HEK293 (cell line): ENCODE results near the gene CAP2.

Experiments
- CTCF ChIA-PET: fragments of 350-600 bp; formaldehyde crosslinking; extraction: SDS; loops from one replicate; lab custom pipeline; 2021; ENCODE audit warnings: antibody characterized with exemption; lab: Yijun Ruan, JAX
- POLR2A ChIA-PET: fragments of 300-600 bp; formaldehyde crosslinking; extraction: SDS; loops from one replicate; lab custom pipeline; 2020; ENCODE audit warnings: antibody characterized with exemption, inconsistent platforms; lab: Yijun Ruan, JAX
- H3K27ac ChIP-seq: fragments of 200-500 bp; sonication (Bioruptor generic); 2 replicates; pipeline ENCODE4 v1.5.1; 2014; ENCODE audit warnings: low read depth, low read length, control low read depth, inconsistent platforms; ENCODE audit errors: extremely low read depth
- H3K36me3 ChIP-seq, 2 experiments: fragments of 200-500 bp in 1 of 2; sonication (Bioruptor generic) in 1 of 2; 1 replicate in 1 of 2; 2 replicates in 1 of 2; pipeline ENCODE4 v1.5.1; 2014 to 2017; ENCODE audit warnings: inconsistent platforms in 2 of 2, low read length in 2 of 2; ENCODE audit not compliant: control insufficient read depth in 2 of 2, insufficient read depth in 1 of 2
- H3K4me1 ChIP-seq: fragments of 200-500 bp; sonication (Bioruptor generic); 2 replicates; pipeline ENCODE4 v1.5.1; 2014; ENCODE audit warnings: mild to moderate bottlenecking, low read length, inconsistent platforms; ENCODE audit not compliant: control insufficient read depth, insufficient read depth
- H3K4me3 ChIP-seq: 2 replicates; pipeline ENCODE4 v1.5.1; 2011; ENCODE audit warnings: low read depth, mild to moderate bottlenecking, control low read depth, low read length, moderate library complexity
- H3K9me3 ChIP-seq: fragments of 200-500 bp; sonication (Bioruptor generic); 2 replicates; pipeline ENCODE4 v1.5.1; 2014; ENCODE audit warnings: low read depth, low read length, inconsistent platforms; ENCODE audit not compliant: control insufficient read depth, insufficient read depth
- BCL11A ChIP-seq: fragments of 450-650 bp; formaldehyde crosslinking; IDR thresholded peaks from 2 replicates; pipeline ENCODE4 v1.5.1; 2016; ENCODE audit warnings: low read depth, missing biosample characterization, missing genetic modification characterization
- GLI4 ChIP-seq: fragments of 450-650 bp; formaldehyde crosslinking; IDR thresholded peaks from 2 replicates; pipeline ENCODE4 v1.5.1; 2016; ENCODE audit warnings: missing biosample characterization, missing genetic modification characterization
- MYNN ChIP-seq: fragments of 450-650 bp; formaldehyde crosslinking; IDR thresholded peaks from 2 replicates; pipeline ENCODE4 v1.5.1; 2016; ENCODE audit warnings: missing biosample characterization, missing genetic modification characterization, borderline replicate concordance
- OSR2 ChIP-seq: fragments of 450-650 bp; formaldehyde crosslinking; IDR thresholded peaks from 2 replicates; pipeline ENCODE4 v1.5.1; 2016; ENCODE audit warnings: missing biosample characterization, missing genetic modification characterization
- REST ChIP-seq: fragments of 450-650 bp; formaldehyde crosslinking; IDR thresholded peaks from 2 replicates; pipeline ENCODE4 v1.5.1; 2016; ENCODE audit warnings: missing biosample characterization, missing genetic modification characterization
- ZBTB26 ChIP-seq: fragments of 450-650 bp; formaldehyde crosslinking; optimal IDR thresholded peaks from 2 replicates; pipeline ENCODE3; 2016; ENCODE audit warnings: missing biosample characterization, mild to moderate bottlenecking, missing genetic modification characterization
- ZFP37 ChIP-seq: fragments of 450-650 bp; formaldehyde crosslinking; IDR thresholded peaks from 2 replicates; pipeline ENCODE4 v1.5.1; 2016; ENCODE audit warnings: missing biosample characterization, missing genetic modification characterization
- ZNF10 ChIP-seq: fragments of 450-650 bp; formaldehyde crosslinking; IDR thresholded peaks from 2 replicates; pipeline ENCODE4 v1.5.1; 2017; ENCODE audit warnings: missing biosample characterization, missing genetic modification characterization
- ZNF112 ChIP-seq: fragments of 450-650 bp; formaldehyde crosslinking; IDR thresholded peaks from 2 replicates; pipeline ENCODE4 v1.5.0; 2017; ENCODE audit warnings: missing biosample characterization, missing genetic modification characterization
- ZNF16 ChIP-seq: fragments of 450-650 bp; formaldehyde crosslinking; IDR thresholded peaks from 2 replicates; pipeline ENCODE4 v1.5.1; 2016; ENCODE audit warnings: low read depth, missing biosample characterization, missing genetic modification characterization
- ZNF175 ChIP-seq: fragments of 450-650 bp; formaldehyde crosslinking; IDR thresholded peaks from 2 replicates; pipeline ENCODE4 v1.5.1; 2016; ENCODE audit warnings: missing biosample characterization, missing genetic modification characterization
- ZNF2 ChIP-seq: fragments of 450-650 bp; formaldehyde crosslinking; IDR thresholded peaks from 2 replicates; pipeline ENCODE4 v1.5.1; 2016; ENCODE audit warnings: missing biosample characterization, missing genetic modification characterization
- ZNF26 ChIP-seq: fragments of 450-650 bp; formaldehyde crosslinking; IDR thresholded peaks from 2 replicates; pipeline ENCODE4 v1.5.1; 2016; ENCODE audit warnings: missing biosample characterization, missing genetic modification characterization
- ZNF341 ChIP-seq: fragments of 450-650 bp; formaldehyde crosslinking; IDR thresholded peaks from 2 replicates; pipeline ENCODE4; 2016; ENCODE audit warnings: low read depth, missing biosample characterization, missing genetic modification characterization
- ZNF350 ChIP-seq: fragments of 450-650 bp; formaldehyde crosslinking; IDR thresholded peaks from 2 replicates; pipeline ENCODE4 v1.5.0; 2017; ENCODE audit warnings: missing biosample characterization, mild to moderate bottlenecking, missing genetic modification characterization
- ZNF426 ChIP-seq: fragments of 450-650 bp; formaldehyde crosslinking; IDR thresholded peaks from 2 replicates; pipeline ENCODE4 v1.5.1; 2017; ENCODE audit warnings: missing biosample characterization, missing genetic modification characterization, mild to moderate bottlenecking, inconsistent platforms, moderate library complexity
- ZNF449 ChIP-seq: fragments of 450-650 bp; formaldehyde crosslinking; IDR thresholded peaks from 2 replicates; pipeline ENCODE4 v1.5.1; 2017; ENCODE audit warnings: missing biosample characterization, mild to moderate bottlenecking, missing genetic modification characterization, moderate library complexity
- ZNF513 ChIP-seq: fragments of 450-650 bp; IDR thresholded peaks from 2 replicates; pipeline ENCODE4 v1.5.1; 2018; ENCODE audit warnings: missing biosample characterization, missing genetic modification characterization
- ZNF544 ChIP-seq: fragments of 450-650 bp; formaldehyde crosslinking; IDR thresholded peaks from 2 replicates; pipeline ENCODE4 v1.5.0; 2017; ENCODE audit warnings: missing biosample characterization, missing genetic modification characterization
- ZNF654 ChIP-seq: fragments of 450-650 bp; formaldehyde crosslinking; IDR thresholded peaks from 2 replicates; pipeline ENCODE4 v1.5.1; 2016; ENCODE audit warnings: low read depth, missing biosample characterization, missing genetic modification characterization
- ZNF664 ChIP-seq: fragments of 450-650 bp; formaldehyde crosslinking; IDR thresholded peaks from 2 replicates; pipeline ENCODE4 v1.5.1; 2016; ENCODE audit warnings: missing biosample characterization, missing genetic modification characterization
- ZNF843 ChIP-seq: fragments of 450-650 bp; formaldehyde crosslinking; IDR thresholded peaks from 2 replicates; pipeline ENCODE4 v1.5.1; 2016; ENCODE audit warnings: missing biosample characterization, missing genetic modification characterization
- ZXDB ChIP-seq: fragments of 450-650 bp; formaldehyde crosslinking; IDR thresholded peaks from 2 replicates; pipeline ENCODE4 v1.5.1; 2016; ENCODE audit warnings: missing biosample characterization, missing genetic modification characterization

The CAP2 gene

GRCh38 chr6:17552861-17553260 is 159.5 kb downstream of the CAP2 start:
- Histone ChIP-seq H3K27ac (no peak overlapping the region), H3K4me3 (no peak overlapping the region), H3K9me3 (no peaks in the 10 kb centered on the region), H3K36me3 (no peaks in the 10 kb centered on the region; a peak in 1 of 3 replicates), H3K4me1 (no peaks in the 10 kb centered on the region)
- CTCF ChIA-PET, result interaction anchor here (1.1 kb wide), 1 partner anchor 251 kb away, joined by 3 read pairs; no protein-coding TSS in a partner anchor
- POLR2A ChIA-PET, result interaction anchor here (0.7 kb wide), 1 partner anchor 185 kb away, joined by 3 read pairs; no protein-coding TSS in a partner anchor
- TF ChIP-seq ZNF513 (tag by site-specific recombination) (no peak), BCL11A (tag by site-specific recombination) (no peak), ZXDB (tag by site-specific recombination) (no peak), ZNF112 (tag by site-specific recombination) (no peak), ZNF10 (tag by site-specific recombination) (no peak), ZBTB26 (tag by site-specific recombination) (no peak), GLI4 (tag by site-specific recombination) (no peak)

GRCh38 chr6:17556014-17556413 is 162.6 kb downstream of the CAP2 start:
- POLR2A ChIA-PET, result no interaction called here

More at GRCh38 chr6:17556014-17556413, 162.6 kb downstream of the CAP2 start:
- CTCF ChIA-PET, result interaction anchor here (0.6 kb wide), 1 partner anchor 15 kb away, joined by 3 read pairs; no protein-coding TSS in a partner anchor
- H3K27ac ChIP-seq, result no peak overlapping the region
- no peaks in the 10 kb centered on the region for H3K9me3 ChIP-seq
- H3K4me1 ChIP-seq, result no peaks in the 10 kb centered on the region
- H3K36me3 ChIP-seq, result no peaks in the 10 kb centered on the region; a peak in 1 of 3 replicates
- H3K4me3 ChIP-seq, result no peak overlapping the region
- no peak for TF ChIP-seq ZNF664 (tag by site-specific recombination)
- TF ChIP-seq ZNF449 (tag by site-specific recombination), result no peak
- TF ChIP-seq OSR2 (tag by site-specific recombination), result no peak
- no peak for TF ChIP-seq ZNF654 (tag by site-specific recombination)
- no peak for TF ChIP-seq ZNF26 (tag by site-specific recombination)
- TF ChIP-seq REST (tag by site-specific recombination), result no peak
- TF ChIP-seq MYNN, result no peak
- TF ChIP-seq ZFP37, result no peak
- no peak for TF ChIP-seq ZNF2
- TF ChIP-seq ZNF843 (tag by site-specific recombination), result no peak
- TF ChIP-seq ZNF544 (tag by site-specific recombination), result no peak
- no peak for TF ChIP-seq ZNF341 (tag by site-specific recombination)
- no peak for TF ChIP-seq ZNF175 (tag by site-specific recombination)
- TF ChIP-seq ZNF16, result no peak
- no peak for TF ChIP-seq ZNF426
- TF ChIP-seq ZNF350 (tag by site-specific recombination), result no peak
